Liver (tissue), 9 donors: ENCODE measurements around the gene UBC. TPM values are rescaled to one million over a fixed set of nuclear protein-coding genes. Genes with fewer than 3 reads are reported as not detected.

Experiments
- DNase-seq: peaks from one replicate; pipeline ENCODE4 v3.0.0-alpha.2; 2017; ENCODE audit warnings: low spot score
- H3K27ac ChIP-seq, 2 donors: one replicate each; pipeline ENCODE4 v1.7.0; 2013; ENCODE audit warnings: inconsistent platforms in 2 of 2, low read length in 2 of 2, control low read depth in 1 of 2, low read depth in 1 of 2, mild to moderate bottlenecking in 1 of 2
- H3K27me3 ChIP-seq, 4 donors: one replicate each; pipeline versions ENCODE4 v1.6.1 to v1.7.0; 2013; ENCODE audit warnings: low read length in 3 of 4, inconsistent platforms in 1 of 4, mild to moderate bottlenecking in 1 of 4, moderate library complexity in 1 of 4; ENCODE audit not compliant: control insufficient read depth in 4 of 4, insufficient read depth in 4 of 4
- H3K36me3 ChIP-seq, 4 donors: one replicate each; pipeline versions ENCODE4 v1.6.1 to v1.7.0; 2013; ENCODE audit warnings: low read length in 3 of 4, mild to moderate bottlenecking in 3 of 4, low read depth in 1 of 4, moderate library complexity in 1 of 4; ENCODE audit not compliant: control insufficient read depth in 4 of 4, insufficient read depth in 3 of 4
- H3K4me1 ChIP-seq, 4 donors: one replicate each; pipeline versions ENCODE4 v1.6.1 to v1.7.0; 2013; ENCODE audit warnings: low read length in 3 of 4, mild to moderate bottlenecking in 3 of 4, moderate library complexity in 1 of 4; ENCODE audit not compliant: control insufficient read depth in 4 of 4, insufficient read depth in 4 of 4
- H3K4me3 ChIP-seq, 3 donors: one replicate each; pipeline versions ENCODE4 v1.6.1 to v1.7.0; 2013; ENCODE audit warnings: low read length in 3 of 3, control low read depth in 1 of 3, low read depth in 1 of 3, mild to moderate bottlenecking in 1 of 3
- H3K9ac ChIP-seq, 2 donors: one replicate each; pipeline ENCODE4 v1.7.0; 2013; ENCODE audit warnings: low read length in 2 of 2, mild to moderate bottlenecking in 2 of 2, moderate library complexity in 2 of 2, control low read depth in 1 of 2, low read depth in 1 of 2
- H3K9me3 ChIP-seq, 4 donors: one replicate each; pipeline versions ENCODE4 v1.6.1 to v1.7.0; 2013; ENCODE audit warnings: low read length in 3 of 4; ENCODE audit not compliant: control insufficient read depth in 4 of 4
- EGR1 ChIP-seq, 2 donors: IDR thresholded peaks; 2 replicates each; pipeline ENCODE4 v1.6.1; 2016 to 2018; ENCODE audit warnings: antibody characterized with exemption in 2 of 2, low read depth in 2 of 2
- FOXA1 ChIP-seq: IDR thresholded peaks from 2 replicates; pipeline ENCODE4 v1.6.1; 2016; ENCODE audit warnings: antibody characterized with exemption
- FOXA2 ChIP-seq: IDR thresholded peaks from 2 replicates; pipeline ENCODE4 v1.6.1; 2016; ENCODE audit warnings: antibody characterized with exemption
- GABPA ChIP-seq, 2 donors: IDR thresholded peaks in 1 of 2; conservative IDR thresholded peaks in 1 of 2; 2 replicates each; pipeline ENCODE4 v1.6.1; 2016; ENCODE audit warnings: antibody characterized with exemption in 2 of 2, mild to moderate bottlenecking in 1 of 2, moderate library complexity in 1 of 2
- HNF4A ChIP-seq, 2 donors: conservative IDR thresholded peaks; 2 replicates each; pipeline ENCODE4 v1.6.1; 2016; ENCODE audit warnings: antibody characterized with exemption in 2 of 2, mild to moderate bottlenecking in 2 of 2
- HNF4G ChIP-seq: IDR thresholded peaks from 2 replicates; pipeline ENCODE4 v1.6.1; 2016; ENCODE audit warnings: antibody characterized with exemption
- JUND ChIP-seq, 2 donors: IDR thresholded peaks; 2 replicates each; pipeline ENCODE4 v1.6.1; 2016; ENCODE audit warnings: antibody characterized with exemption in 2 of 2
- MAX ChIP-seq: IDR thresholded peaks from 2 replicates; pipeline ENCODE4 v1.6.1; 2016; ENCODE audit warnings: antibody characterized with exemption
- NR2F2 ChIP-seq: IDR thresholded peaks from 2 replicates; pipeline ENCODE4 v1.6.1; 2016; ENCODE audit warnings: antibody characterized with exemption
- RAD21 ChIP-seq, 2 donors: IDR thresholded peaks; 2 replicates each; pipeline ENCODE4 v1.6.1; 2016; ENCODE audit warnings: antibody characterized with exemption in 2 of 2, mild to moderate bottlenecking in 2 of 2
- RXRA ChIP-seq, 2 donors: IDR thresholded peaks; 2 replicates each; pipeline ENCODE4 v1.6.1; 2017 to 2018; ENCODE audit warnings: antibody characterized with exemption in 2 of 2, mild to moderate bottlenecking in 1 of 2
- SP1 ChIP-seq: IDR thresholded peaks from 2 replicates; pipeline ENCODE4 v1.6.1; 2018; ENCODE audit warnings: antibody characterized with exemption, mild to moderate bottlenecking
- TAF1 ChIP-seq: conservative IDR thresholded peaks from 2 replicates; pipeline ENCODE4 v1.6.1; 2016; ENCODE audit warnings: antibody characterized with exemption, mild to moderate bottlenecking
- YY1 ChIP-seq: IDR thresholded peaks from 2 replicates; pipeline ENCODE4 v1.6.1; 2016; ENCODE audit warnings: antibody characterized with exemption, mild to moderate bottlenecking
- WGBS: extraction: QIAGEN DNeasy Blood & Tissue Kit; methylation state at CpG from one replicate; pipeline ENCODE4 v1.1.7; 2013; 5-methylcytosine and 5-hydroxymethylcytosine counted together
- polyA plus RNA-seq, 2 donors: library from polyadenylated mRNA; stranded (reverse) in 1 of 2; unstranded in 1 of 2; fragments of 200-250 nt in 1 of 2; fragments of >200 nt in 1 of 2; fragmentation: Nextera tagmentation in 1 of 2; extraction: Ambion mirVana in 1 of 2; gene quantifications; one replicate each; pipeline versions ENCODE4 v1.2.1 to v1.2.3, GENCODE V29; 2013 to 2015
- total RNA-seq, 2 donors: library from RNA; depleted of rRNA; stranded (reverse); fragments of >200 nt; gene quantifications; one replicate each; pipeline ENCODE4 v1.2.3, GENCODE V29; 2014
- TF ChIP-seq, protein P1 (sequence below): fragments of 150-350 bp; IDR thresholded peaks from 2 replicates; pipeline ENCODE4 v1.5.1; 2017; ENCODE audit warnings: improper control_type of control experiment, low read depth, low read length; ENCODE audit not compliant: missing input control
- TF ChIP-seq, protein P2 (sequence below): IDR thresholded peaks from 2 replicates; pipeline ENCODE4 v1.6.1; 2016; ENCODE audit warnings: antibody characterized with exemption, mild to moderate bottlenecking
- TF ChIP-seq, protein P3 (sequence below): IDR thresholded peaks from 2 replicates; pipeline ENCODE4 v1.6.1; 2016; ENCODE audit warnings: antibody characterized with exemption
- TF ChIP-seq, protein P4 (sequence below): IDR thresholded peaks from 2 replicates; pipeline ENCODE4 v1.6.1; 2016; ENCODE audit warnings: antibody characterized with exemption
- donor health status: healthy.
- donor health status: healthy.
- donor health status: healthy.
- donor health status: healthy.
- donor health status: healthy.

Gene UBC
- total and polyA plus RNA-seq, 4 donors: 385 to 624 (median 468) TPM

- H3K9me3 ChIP-seq: no peaks in the 10 kb centered on the region
- H3K27ac ChIP-seq: peak overlapping the region; percentile 100
- TF ChIP-seq GABPA (IDR thresholded peaks at IDR 0.05 in 1 of 2, conservative IDR thresholded peaks at IDR 0.05 in 1 of 2) (no peak), SP1 (no peak), JUND (IDR thresholded peaks at IDR 0.05) (no peak), RXRA (IDR thresholded peaks at IDR 0.05) (no peak), EGR1 (IDR thresholded peaks at IDR 0.05; ENCODE audit: low read depth in 2 of 2) (no peak), RAD21 (IDR thresholded peaks at IDR 0.05) (no peak), TAF1 (no peak), MAX (no peak), HNF4A (conservative IDR thresholded peaks at IDR 0.05) (no peak), YY1 (no peak), FOXA2 (no peak), FOXA1 (no peak), HNF4G (no peak), NR2F2 (no peak)
- TF ChIP-seq, protein P1, sequence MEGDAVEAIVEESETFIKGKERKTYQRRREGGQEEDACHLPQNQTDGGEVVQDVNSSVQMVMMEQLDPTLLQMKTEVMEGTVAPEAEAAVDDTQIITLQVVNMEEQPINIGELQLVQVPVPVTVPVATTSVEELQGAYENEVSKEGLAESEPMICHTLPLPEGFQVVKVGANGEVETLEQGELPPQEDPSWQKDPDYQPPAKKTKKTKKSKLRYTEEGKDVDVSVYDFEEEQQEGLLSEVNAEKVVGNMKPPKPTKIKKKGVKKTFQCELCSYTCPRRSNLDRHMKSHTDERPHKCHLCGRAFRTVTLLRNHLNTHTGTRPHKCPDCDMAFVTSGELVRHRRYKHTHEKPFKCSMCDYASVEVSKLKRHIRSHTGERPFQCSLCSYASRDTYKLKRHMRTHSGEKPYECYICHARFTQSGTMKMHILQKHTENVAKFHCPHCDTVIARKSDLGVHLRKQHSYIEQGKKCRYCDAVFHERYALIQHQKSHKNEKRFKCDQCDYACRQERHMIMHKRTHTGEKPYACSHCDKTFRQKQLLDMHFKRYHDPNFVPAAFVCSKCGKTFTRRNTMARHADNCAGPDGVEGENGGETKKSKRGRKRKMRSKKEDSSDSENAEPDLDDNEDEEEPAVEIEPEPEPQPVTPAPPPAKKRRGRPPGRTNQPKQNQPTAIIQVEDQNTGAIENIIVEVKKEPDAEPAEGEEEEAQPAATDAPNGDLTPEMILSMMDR: no peak
- TF ChIP-seq, protein P2, sequence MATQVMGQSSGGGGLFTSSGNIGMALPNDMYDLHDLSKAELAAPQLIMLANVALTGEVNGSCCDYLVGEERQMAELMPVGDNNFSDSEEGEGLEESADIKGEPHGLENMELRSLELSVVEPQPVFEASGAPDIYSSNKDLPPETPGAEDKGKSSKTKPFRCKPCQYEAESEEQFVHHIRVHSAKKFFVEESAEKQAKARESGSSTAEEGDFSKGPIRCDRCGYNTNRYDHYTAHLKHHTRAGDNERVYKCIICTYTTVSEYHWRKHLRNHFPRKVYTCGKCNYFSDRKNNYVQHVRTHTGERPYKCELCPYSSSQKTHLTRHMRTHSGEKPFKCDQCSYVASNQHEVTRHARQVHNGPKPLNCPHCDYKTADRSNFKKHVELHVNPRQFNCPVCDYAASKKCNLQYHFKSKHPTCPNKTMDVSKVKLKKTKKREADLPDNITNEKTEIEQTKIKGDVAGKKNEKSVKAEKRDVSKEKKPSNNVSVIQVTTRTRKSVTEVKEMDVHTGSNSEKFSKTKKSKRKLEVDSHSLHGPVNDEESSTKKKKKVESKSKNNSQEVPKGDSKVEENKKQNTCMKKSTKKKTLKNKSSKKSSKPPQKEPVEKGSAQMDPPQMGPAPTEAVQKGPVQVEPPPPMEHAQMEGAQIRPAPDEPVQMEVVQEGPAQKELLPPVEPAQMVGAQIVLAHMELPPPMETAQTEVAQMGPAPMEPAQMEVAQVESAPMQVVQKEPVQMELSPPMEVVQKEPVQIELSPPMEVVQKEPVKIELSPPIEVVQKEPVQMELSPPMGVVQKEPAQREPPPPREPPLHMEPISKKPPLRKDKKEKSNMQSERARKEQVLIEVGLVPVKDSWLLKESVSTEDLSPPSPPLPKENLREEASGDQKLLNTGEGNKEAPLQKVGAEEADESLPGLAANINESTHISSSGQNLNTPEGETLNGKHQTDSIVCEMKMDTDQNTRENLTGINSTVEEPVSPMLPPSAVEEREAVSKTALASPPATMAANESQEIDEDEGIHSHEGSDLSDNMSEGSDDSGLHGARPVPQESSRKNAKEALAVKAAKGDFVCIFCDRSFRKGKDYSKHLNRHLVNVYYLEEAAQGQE: no peak
- TF ChIP-seq, protein P3, sequence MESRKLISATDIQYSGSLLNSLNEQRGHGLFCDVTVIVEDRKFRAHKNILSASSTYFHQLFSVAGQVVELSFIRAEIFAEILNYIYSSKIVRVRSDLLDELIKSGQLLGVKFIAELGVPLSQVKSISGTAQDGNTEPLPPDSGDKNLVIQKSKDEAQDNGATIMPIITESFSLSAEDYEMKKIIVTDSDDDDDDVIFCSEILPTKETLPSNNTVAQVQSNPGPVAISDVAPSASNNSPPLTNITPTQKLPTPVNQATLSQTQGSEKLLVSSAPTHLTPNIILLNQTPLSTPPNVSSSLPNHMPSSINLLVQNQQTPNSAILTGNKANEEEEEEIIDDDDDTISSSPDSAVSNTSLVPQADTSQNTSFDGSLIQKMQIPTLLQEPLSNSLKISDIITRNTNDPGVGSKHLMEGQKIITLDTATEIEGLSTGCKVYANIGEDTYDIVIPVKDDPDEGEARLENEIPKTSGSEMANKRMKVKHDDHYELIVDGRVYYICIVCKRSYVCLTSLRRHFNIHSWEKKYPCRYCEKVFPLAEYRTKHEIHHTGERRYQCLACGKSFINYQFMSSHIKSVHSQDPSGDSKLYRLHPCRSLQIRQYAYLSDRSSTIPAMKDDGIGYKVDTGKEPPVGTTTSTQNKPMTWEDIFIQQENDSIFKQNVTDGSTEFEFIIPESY: no peak
- TF ChIP-seq, protein P4, sequence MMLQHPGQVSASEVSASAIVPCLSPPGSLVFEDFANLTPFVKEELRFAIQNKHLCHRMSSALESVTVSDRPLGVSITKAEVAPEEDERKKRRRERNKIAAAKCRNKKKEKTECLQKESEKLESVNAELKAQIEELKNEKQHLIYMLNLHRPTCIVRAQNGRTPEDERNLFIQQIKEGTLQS: no peak
- H3K4me3 ChIP-seq: peak overlapping the region; percentile 19 to 35 (median 20)
- no peak for DNase-seq
- WGBS: 44% methylated on average over 12 of the region's 12 CpGs
- H3K27me3 ChIP-seq: no peaks in the 10 kb centered on the region
- no peaks in the 10 kb centered on the region for H3K36me3 ChIP-seq
- H3K4me1 ChIP-seq: peaks cover 3 to 20% (median 6%) of the 10 kb centered on the region in 4 donors
- peak overlapping the region; percentile 91 to 97 for H3K9ac ChIP-seq
These were observed 3.6 kb upstream of the UBC start for GRCh38 chr12:124917841-124918621.
